Stimulated activated effector memory CD8-positive, alpha-beta T cell treated with anti-CD3 and anti-CD28 coated beads, Interleukin-12 subunit alpha, Interleukin-12 subunit beta, amount 100 ng/mL, for 72 hours (primary cell): ENCODE measurements around the gene CYB5RL.

ENCODE experiments used
- ATAC-seq: fragments of 150-1000 bp; cut with Tn5 transposase; 2 replicates; pipeline ENCODE4 v1.10.0; 2021
- DNase-seq, 2 donors: peaks; one replicate each; pipeline ENCODE4 v3.0.0; 2021 to 2022; ENCODE audit warnings: low spot score in 2 of 2
- H3K27ac Mint-ChIP-seq: one replicate; pipeline ENCODE4 v1.8.0; 2022; ENCODE audit warnings: mild to moderate bottlenecking, mixed read lengths
- H3K36me3 Mint-ChIP-seq: one replicate; pipeline ENCODE4 v1.8.0; 2022; ENCODE audit warnings: mild to moderate bottlenecking, mixed read lengths
- H3K4me1 Mint-ChIP-seq: one replicate; pipeline ENCODE4 v1.8.0; 2022; ENCODE audit warnings: mixed read lengths
- H3K4me3 Mint-ChIP-seq: one replicate; pipeline ENCODE4 v1.8.0; 2022; ENCODE audit warnings: mild to moderate bottlenecking, mixed read lengths
- H3K9me3 Mint-ChIP-seq: one replicate; pipeline ENCODE4 v1.8.0; 2022; ENCODE audit warnings: mixed read lengths

The CYB5RL gene

GRCh38 chr1:54163051-54163450 is 36.8 kb downstream of the CYB5RL start:
- Mint-ChIP-seq H3K4me3 (no peak overlapping the region), H3K36me3 (no peaks in the 10 kb centered on the region), H3K4me1 (no peaks in the 10 kb centered on the region), H3K9me3 (no peaks in the 10 kb centered on the region), H3K27ac (no peak overlapping the region)
- DNase-seq, result no peak
- no peak for ATAC-seq

GRCh38 chr1:54161495-54162168 is 38.2 kb downstream of the CYB5RL start:
- Mint-ChIP-seq H3K9me3 (no peaks in the 10 kb centered on the region), H3K36me3 (no peaks in the 10 kb centered on the region), H3K4me3 (no peak overlapping the region), H3K27ac (no peak overlapping the region), H3K4me1 (no peaks in the 10 kb centered on the region)
- ATAC-seq, result no peak
- DNase-seq, result no peak

GRCh38 chr1:54160351-54160750 is 39.5 kb downstream of the CYB5RL start:
- ATAC-seq, result no peak
- no peak overlapping the region for H3K4me3 Mint-ChIP-seq
- DNase-seq, result no peak

GRCh38 chr1:54159733-54160316 is 40.0 kb downstream of the CYB5RL start:
- no peaks in the 10 kb centered on the region for H3K36me3 Mint-ChIP-seq
- DNase-seq (no peak), ATAC-seq (no peak)
- no peak overlapping the region for H3K4me3 Mint-ChIP-seq
- H3K27ac Mint-ChIP-seq, result no peak overlapping the region
- no peaks in the 10 kb centered on the region for H3K9me3 Mint-ChIP-seq
- no peaks in the 10 kb centered on the region for H3K4me1 Mint-ChIP-seq

More at GRCh38 chr1:54160351-54160750, 39.5 kb downstream of the CYB5RL start:
- Mint-ChIP-seq H3K4me1 (no peaks in the 10 kb centered on the region), H3K9me3 (no peaks in the 10 kb centered on the region), H3K27ac (no peak overlapping the region), H3K36me3 (no peaks in the 10 kb centered on the region)

- DNase-seq (no peak), ATAC-seq (no peak)
- Mint-ChIP-seq H3K9me3 (no peaks in the 10 kb centered on the region), H3K27ac (no peak overlapping the region), H3K36me3 (no peaks in the 10 kb centered on the region), H3K4me3 (no peak overlapping the region), H3K4me1 (no peaks in the 10 kb centered on the region)
Observed at GRCh38 chr1:54158071-54158470, 41.8 kb downstream of the CYB5RL start.

- no peaks in the 10 kb centered on the region for H3K9me3 Mint-ChIP-seq
- H3K36me3 Mint-ChIP-seq, result no peaks in the 10 kb centered on the region
- no peak for ATAC-seq
- no peak overlapping the region for H3K4me3 Mint-ChIP-seq
- DNase-seq, result no peak
- H3K4me1 Mint-ChIP-seq, result no peaks in the 10 kb centered on the region
- H3K27ac Mint-ChIP-seq, result no peak overlapping the region
Observed at GRCh38 chr1:54157401-54157800, 42.4 kb downstream of the CYB5RL start.

GRCh38 chr1:54156986-54157385 is 42.8 kb downstream of the CYB5RL start:
- H3K9me3 Mint-ChIP-seq, result no peaks in the 10 kb centered on the region
- no peak overlapping the region for H3K4me3 Mint-ChIP-seq
- H3K36me3 Mint-ChIP-seq, result no peaks in the 10 kb centered on the region
- DNase-seq, result no peak
- H3K27ac Mint-ChIP-seq, result no peak overlapping the region
- H3K4me1 Mint-ChIP-seq, result no peaks in the 10 kb centered on the region
- no peak for ATAC-seq

- no peaks in the 10 kb centered on the region for H3K36me3 Mint-ChIP-seq
- no peak overlapping the region for H3K4me3 Mint-ChIP-seq
- peak overlapping the region; percentile 18 for H3K27ac Mint-ChIP-seq
- ATAC-seq, result no peak
- no peak for DNase-seq
- no peaks in the 10 kb centered on the region for H3K9me3 Mint-ChIP-seq
- no peaks in the 10 kb centered on the region for H3K4me1 Mint-ChIP-seq
Observed at GRCh38 chr1:54156201-54156600, 43.6 kb downstream of the CYB5RL start.

GRCh38 chr1:54153535-54154439 is 46.0 kb downstream of the CYB5RL start:
- Mint-ChIP-seq H3K36me3 (no peaks in the 10 kb centered on the region), H3K27ac (no peak overlapping the region), H3K4me3 (no peak overlapping the region), H3K9me3 (no peaks in the 10 kb centered on the region), H3K4me1 (peaks cover 7% of the 10 kb centered on the region)
- ATAC-seq (no peak), DNase-seq (no peak)

- H3K36me3 Mint-ChIP-seq, result no peaks in the 10 kb centered on the region
- H3K4me1 Mint-ChIP-seq, result peaks cover 7% of the 10 kb centered on the region
- no peaks in the 10 kb centered on the region for H3K9me3 Mint-ChIP-seq
- H3K4me3 Mint-ChIP-seq, result no peak within 1 kb of the TSS
- ATAC-seq, result no peak
- no peak within 1 kb of the TSS for H3K27ac Mint-ChIP-seq
- no peak for DNase-seq
Observed at GRCh38 chr1:54152696-54153095, 47.1 kb downstream of the CYB5RL start, which contains the start of gene CDCP2. TSS of gene CDCP2 (minus strand) at chr1:54153000. CDS start at chr1:54152922, 78 bp downstream.

GRCh38 chr1:54151013-54151412 is 48.8 kb downstream of the CYB5RL start:
- Mint-ChIP-seq H3K9me3 (no peaks in the 10 kb centered on the region), H3K27ac (no peak overlapping the region), H3K36me3 (no peaks in the 10 kb centered on the region), H3K4me3 (no peak overlapping the region), H3K4me1 (peaks cover 7% of the 10 kb centered on the region)
- no peak for ATAC-seq
- DNase-seq, result no peak
